NCI-H774 (cell line): ENCODE results near the gene PAF1.

ENCODE experiments used
- DNase-seq: peaks from one replicate; lab custom pipeline; 2025; lab: John Stamatoyannopoulos, UW

The PAF1 gene

GRCh38 chr19:39417463-39418181, 26.7 kb upstream of the PAF1 start:
- no peak for DNase-seq

GRCh38 chr19:39416152-39417120, 25.5 kb upstream of the PAF1 start:
- DNase-seq = no peak

GRCh38 chr19:39415111-39416046, 24.5 kb upstream of the PAF1 start:
- no peak for DNase-seq

- no peak for DNase-seq
These were observed 23.2 kb upstream of the PAF1 start for GRCh38 chr19:39413911-39414608.

GRCh38 chr19:39413272-39413910, 22.5 kb upstream of the PAF1 start:
- DNase-seq = no peak

DNA sequence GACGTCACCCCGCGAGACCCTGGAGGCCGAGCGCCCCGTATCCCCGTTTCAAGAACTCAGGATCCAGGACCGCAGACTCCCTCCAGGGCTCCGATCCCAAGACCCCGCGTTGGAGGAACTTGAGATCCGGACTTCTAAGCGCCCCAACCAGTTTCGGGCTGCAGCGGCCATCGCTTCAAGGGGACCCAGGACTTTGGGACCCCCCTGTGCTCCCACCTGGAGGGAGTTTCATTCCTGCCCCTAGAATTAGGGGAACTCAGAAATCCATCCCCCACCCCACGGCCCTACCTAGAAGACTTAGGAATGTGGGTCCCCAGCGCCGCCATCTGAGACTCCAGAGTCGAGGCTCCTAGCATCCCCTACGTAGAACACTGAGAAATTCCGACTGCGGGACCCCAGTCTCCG, 22.0 kb upstream of the PAF1 start:
- DNase-seq = no peak

DNA sequence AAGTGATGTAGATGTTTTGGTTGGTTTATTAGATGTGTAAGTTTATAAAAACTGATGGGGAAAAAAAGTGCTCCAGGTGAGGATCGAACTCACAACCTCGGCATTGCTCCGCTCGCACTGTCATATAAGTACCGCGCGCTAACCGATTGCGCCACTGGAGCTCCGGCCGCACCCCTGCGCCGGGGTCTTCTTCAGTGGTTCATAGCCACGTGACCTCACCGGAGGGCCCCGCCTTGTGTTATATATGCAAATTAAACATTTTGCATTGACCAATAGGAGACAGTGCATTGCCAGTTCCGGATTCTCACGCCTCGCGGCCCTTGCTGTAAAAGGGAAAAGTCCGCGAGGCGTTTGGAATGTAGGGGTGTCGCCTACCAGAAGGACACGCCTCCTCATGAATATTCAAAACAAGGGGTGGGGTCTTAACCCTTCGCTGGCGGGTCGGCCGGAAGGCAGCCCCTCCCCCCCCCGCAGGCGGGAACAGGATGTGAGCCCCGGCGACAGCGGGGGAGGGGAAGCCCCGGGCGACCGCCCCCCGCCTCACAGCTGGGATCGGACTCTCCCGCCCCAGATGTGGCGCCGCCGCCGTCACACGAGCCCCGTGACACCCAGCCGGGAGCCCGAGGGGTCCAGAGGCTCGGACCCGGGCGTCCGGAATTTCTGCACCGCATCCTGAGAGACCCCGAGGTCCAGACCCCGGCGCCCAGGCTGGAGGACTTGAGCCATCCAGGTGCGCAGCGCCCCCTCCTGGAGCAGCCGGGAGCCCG, 21.4 kb upstream of the PAF1 start, which contains the start of gene PLEKHG2:
TSS of gene PLEKHG2 (plus strand) at position 570 of the 767 bp plus-strand sequence. CDS start 1,418 bp downstream, outside the sequence.
- DNase-seq = peak; percentile 98

- peak; percentile 81 for DNase-seq
These were observed 20.9 kb upstream of the PAF1 start for GRCh38 chr19:39411832-39412099.

DNA sequence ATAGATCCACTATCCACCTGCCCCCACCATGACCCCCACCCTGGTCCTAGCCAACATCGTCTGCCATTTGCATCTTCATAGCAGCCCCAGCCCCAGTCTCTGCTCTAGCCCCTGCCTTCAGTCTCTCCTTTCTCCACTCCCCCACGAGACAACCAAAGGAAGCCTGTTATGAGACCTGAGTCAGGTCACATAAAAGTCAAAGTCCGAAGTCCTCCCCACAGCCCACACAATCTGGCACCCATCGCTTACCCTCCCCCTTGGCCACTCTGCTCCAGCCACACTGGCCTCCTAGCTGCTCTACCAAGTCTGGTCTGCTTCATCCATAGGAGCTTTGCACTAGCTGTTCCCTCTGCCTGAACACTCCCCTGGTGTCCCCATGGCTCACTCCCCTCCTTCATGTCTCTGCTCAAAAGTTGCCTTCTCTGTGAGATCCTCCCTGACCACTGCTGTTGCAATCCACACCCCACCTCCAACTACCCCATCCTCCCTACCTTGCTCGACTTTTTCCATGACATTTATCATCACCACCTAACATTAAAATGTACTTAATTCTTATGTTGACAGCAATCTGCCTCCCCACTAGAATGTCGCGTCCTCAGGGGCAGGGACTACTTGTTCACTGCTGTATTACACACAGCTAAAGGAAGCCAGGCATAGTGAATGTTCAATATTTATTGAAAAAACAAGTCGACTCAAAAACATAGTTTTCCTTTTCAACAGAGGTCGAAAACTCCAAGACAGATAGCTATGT, 20.4 kb upstream of the PAF1 start:
- no peak for DNase-seq

GRCh38 chr19:39410831-39411080, 19.9 kb upstream of the PAF1 start:
- no peak for DNase-seq

DNA sequence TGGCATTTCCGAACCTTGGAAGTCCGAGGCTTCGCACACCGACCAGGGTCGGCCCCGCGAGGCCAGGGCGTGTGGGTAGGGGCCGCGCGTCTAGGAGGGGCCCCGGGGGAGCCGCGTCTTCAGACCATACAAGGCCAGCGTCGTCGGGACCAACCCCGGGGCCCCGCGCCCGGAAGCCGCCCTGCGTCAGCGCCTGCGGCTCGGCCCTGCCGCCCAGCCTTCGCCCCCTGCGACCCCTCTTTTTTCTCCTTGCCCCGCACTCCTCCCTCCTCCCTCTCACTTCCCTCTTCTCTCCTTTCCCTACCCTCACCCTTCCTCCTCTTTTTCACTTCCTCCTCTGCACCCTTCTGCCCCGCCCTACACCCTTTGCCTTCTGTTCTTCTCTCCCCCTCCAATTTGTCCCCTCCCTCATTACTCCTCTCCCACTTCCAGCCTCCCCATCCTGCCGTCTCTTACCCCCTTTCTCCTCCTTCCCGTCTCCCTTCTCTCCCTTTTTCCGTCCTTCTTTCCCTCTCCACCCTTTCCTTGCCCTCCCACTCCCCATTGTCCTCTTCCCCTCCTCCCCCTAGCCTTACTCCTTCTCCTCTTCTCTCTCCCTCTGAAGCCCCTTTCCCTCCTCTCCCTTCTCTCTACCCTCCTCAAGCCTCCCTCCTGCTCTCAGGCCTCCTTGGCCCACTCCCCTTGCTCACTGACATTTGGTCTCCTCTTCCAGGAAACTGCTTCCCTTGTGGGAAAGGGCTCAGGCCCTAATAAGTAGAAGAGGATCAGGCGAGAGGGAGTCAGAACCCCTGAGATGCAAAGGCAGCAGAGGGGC, 19.3 kb upstream of the PAF1 start:
- DNase-seq = no peak

DNA sequence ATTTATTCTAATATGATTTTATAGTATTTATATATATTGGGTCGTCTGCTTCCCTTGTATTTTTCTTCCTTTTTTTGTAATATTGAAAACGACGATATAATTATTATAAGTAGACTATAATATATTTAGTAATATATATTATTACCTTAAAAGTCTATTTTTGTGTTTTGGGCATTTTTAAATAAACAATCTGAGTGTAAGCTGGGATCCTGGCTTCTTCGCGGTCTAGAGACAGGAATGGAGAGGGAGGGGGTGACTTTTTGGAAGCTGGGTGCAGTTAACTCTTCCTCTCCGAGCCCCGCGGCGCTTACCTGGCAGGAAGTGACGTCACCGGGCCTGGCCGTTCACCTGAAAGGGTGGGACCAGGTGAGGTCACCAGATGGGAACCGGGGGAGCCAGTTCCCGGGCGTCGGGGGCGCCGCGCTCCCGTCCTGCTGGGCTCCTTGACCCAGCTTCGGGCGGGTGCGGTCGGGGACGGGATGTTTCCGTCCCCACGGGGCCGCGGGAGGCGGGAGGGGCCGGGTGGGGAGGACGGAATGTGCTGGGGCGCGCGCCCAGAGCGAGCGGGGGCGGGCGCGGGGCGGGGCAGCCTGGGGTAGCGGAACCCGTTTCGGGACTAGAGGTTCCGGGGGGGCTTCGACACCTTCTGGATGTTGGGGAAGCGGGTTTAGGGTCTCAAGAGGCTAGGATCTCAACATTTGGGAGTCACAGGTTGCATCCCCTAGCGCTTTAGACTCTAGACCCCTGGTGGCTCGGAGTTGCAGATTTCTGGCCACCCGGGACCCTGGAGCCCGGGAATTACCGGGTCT, 18.5 kb upstream of the PAF1 start:
- peak; percentile 91 for DNase-seq

DNA sequence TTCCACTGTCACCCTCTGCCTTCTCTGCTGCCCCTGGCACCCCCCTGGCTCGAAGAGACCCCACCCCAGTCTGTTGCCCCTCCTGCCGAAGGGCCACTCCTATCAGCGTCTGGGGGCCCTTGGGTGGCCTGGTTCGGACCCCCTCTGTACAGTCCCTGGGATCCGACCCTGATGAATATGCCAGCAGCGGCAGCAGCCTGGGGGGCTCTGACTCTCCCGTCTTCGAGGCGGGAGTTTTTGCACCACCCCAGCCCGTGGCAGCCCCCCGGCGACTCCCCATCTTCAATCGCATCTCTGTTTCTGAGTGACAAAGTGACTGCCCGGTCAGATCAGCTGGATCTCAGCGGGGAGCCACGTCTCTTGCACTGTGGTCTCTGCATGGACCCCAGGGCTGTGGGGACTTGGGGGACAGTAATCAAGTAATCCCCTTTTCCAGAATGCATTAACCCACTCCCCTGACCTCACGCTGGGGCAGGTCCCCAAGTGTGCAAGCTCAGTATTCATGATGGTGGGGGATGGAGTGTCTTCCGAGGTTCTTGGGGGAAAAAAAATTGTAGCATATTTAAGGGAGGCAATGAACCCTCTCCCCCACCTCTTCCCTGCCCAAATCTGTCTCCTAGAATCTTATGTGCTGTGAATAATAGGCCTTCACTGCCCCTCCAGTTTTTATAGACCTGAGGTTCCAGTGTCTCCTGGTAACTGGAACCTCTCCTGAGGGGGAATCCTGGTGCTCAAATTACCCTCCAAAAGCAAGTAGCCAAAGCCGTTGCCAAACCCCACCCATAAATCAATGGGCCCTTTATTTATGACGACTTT, 17.7 kb upstream of the PAF1 start:
- DNase-seq = no peak

- DNase-seq = no peak
These were observed 16.9 kb upstream of the PAF1 start for GRCh38 chr19:39407660-39408391.

- no peak for DNase-seq
These were observed 16.4 kb upstream of the PAF1 start for GRCh38 chr19:39407410-39407659.

GRCh38 chr19:39406656-39407409, 15.9 kb upstream of the PAF1 start, which contains the start of gene ZFP36:
Gene ZFP36, plus strand, starts transcription at chr19:39406847. Its CDS starts 58 bp downstream, at chr19:39406905.
- peak; percentile 50 for DNase-seq
